Nephron (organoid): ENCODE data around the gene VCX.
"Not testable (repeated sequence)": the region's sequence is repeated elsewhere in the genome, so short reads cannot be mapped to it uniquely, and the experiment has no call there.

Source experiments
- H3K27ac Mint-ChIP-seq, 3 experiments: 2 replicates each; pipeline ENCODE4 v1.8.0; 2020; ENCODE audit warnings: mixed read lengths in 3 of 3, mild to moderate bottlenecking in 2 of 3, moderate library complexity in 1 of 3
- H3K27me3 Mint-ChIP-seq: 2 replicates; pipeline ENCODE4 v1.8.0; 2021; ENCODE audit warnings: low read depth, mild to moderate bottlenecking, moderate library complexity, mixed read lengths
- H3K36me3 Mint-ChIP-seq: 2 replicates; pipeline ENCODE4 v1.8.0; 2020; ENCODE audit warnings: low read depth, mixed read lengths
- H3K4me1 Mint-ChIP-seq: 2 replicates; pipeline ENCODE4 v1.8.0; 2020; ENCODE audit warnings: mixed read lengths
- H3K4me3 Mint-ChIP-seq, 3 experiments: 2 replicates each; pipeline ENCODE4 v1.8.0; 2020; ENCODE audit warnings: mild to moderate bottlenecking in 3 of 3, mixed read lengths in 3 of 3, moderate library complexity in 2 of 3
- H3K9me3 Mint-ChIP-seq: 2 replicates; pipeline ENCODE4 v1.8.0; 2020; ENCODE audit warnings: mixed read lengths
- CTCF ChIP-seq, 3 experiments: fragments of 200-600 bp; sonication (generic); IDR thresholded peaks; one replicate each; pipeline ENCODE4 v1.5.0; 2021; ENCODE audit warnings: antibody characterized with exemption in 3 of 3; ENCODE audit not compliant: unreplicated experiment in 3 of 3

The VCX gene

DNA sequence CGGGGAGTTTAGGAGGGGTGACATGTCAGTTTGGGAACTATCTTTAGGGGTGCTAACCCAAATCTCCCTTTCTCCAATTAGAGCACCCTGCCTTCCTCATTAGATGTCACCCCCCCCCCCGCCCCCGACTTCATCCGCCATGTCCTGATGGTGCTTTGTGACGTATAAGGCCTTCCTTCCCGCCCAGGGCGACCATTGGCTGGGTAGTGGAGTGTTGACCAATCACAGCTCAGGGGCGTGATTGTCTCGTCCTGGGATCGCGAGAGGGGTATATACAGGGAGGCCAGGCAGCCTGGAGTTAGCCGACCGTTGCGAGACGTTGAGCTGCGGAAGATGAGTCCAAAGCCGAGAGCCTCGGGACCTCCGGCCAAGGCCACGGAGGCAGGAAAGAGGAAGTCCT lies at the start of gene VCX:
Gene VCX (plus strand): TSS at position 301 of the 400 bp plus-strand sequence. CDS start 33 bp downstream, at position 334.
- not testable (repeated sequence) for H3K4me1 Mint-ChIP-seq, H3K36me3 Mint-ChIP-seq, H3K9me3 Mint-ChIP-seq, H3K27me3 Mint-ChIP-seq, H3K27ac Mint-ChIP-seq, H3K4me3 Mint-ChIP-seq

- H3K27ac Mint-ChIP-seq: no peak overlapping the region
- no peaks in the 10 kb centered on the region for H3K27me3 Mint-ChIP-seq
- H3K9me3 Mint-ChIP-seq: no peaks in the 10 kb centered on the region
- no peaks in the 10 kb centered on the region for H3K36me3 Mint-ChIP-seq
- no peak for TF ChIP-seq CTCF (IDR thresholded peaks at IDR 0.05; ENCODE audit: unreplicated experiment in 3 of 3)
- H3K4me1 Mint-ChIP-seq: peaks cover 4% of the 10 kb centered on the region
- H3K4me3 Mint-ChIP-seq: no peak overlapping the region
These were observed 44.6 kb upstream of the VCX start for GRCh38 chrX:7798327-7798726.

GRCh38 chrX:7801711-7802110 lies 41.3 kb upstream of the VCX start:
- Mint-ChIP-seq H3K9me3 (no peaks in the 10 kb centered on the region), H3K27me3 (no peaks in the 10 kb centered on the region), H3K4me3 (no peak overlapping the region), H3K36me3 (no peaks in the 10 kb centered on the region), H3K4me1 (peaks cover 4% of the 10 kb centered on the region), H3K27ac (no peak overlapping the region)
- TF ChIP-seq CTCF (IDR thresholded peaks at IDR 0.05; ENCODE audit: unreplicated experiment in 3 of 3): no peak

DNA sequence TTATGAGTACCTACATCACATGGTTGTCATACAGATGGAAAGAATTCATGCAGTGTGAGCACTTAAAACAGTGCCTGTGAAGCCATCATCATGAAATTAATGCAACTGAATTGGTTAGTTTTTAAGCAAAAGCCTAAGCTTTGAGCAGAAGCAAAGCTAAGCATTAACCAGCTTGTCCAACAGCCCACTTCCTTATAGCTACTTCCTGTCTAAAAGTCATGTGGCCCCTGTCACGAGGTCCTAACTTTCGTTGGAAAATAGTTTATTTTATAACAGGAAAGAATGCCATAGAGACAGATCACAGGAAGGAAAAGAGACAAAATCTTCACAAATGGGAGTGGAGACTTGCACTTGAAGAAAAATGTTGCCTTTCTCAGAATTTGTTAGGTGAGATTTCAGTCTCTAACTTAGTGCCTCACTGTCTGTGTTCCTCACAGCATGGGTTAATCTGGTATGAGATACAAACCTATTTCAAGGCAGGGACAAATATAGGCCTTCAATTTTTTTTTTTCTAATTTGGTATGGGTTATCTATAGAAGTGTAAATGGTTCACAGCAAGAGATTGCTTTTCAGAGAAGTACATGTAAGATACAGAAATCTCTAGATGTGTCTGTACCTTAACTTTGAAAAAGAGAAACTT lies 27.7 kb upstream of the VCX start:
- no peak overlapping the region for H3K4me3 Mint-ChIP-seq
- no peaks in the 10 kb centered on the region for H3K4me1 Mint-ChIP-seq
- no peaks in the 10 kb centered on the region for H3K9me3 Mint-ChIP-seq
- no peak overlapping the region for H3K27ac Mint-ChIP-seq
- H3K36me3 Mint-ChIP-seq: no peaks in the 10 kb centered on the region
- no peak for TF ChIP-seq CTCF (IDR thresholded peaks at IDR 0.05; ENCODE audit: unreplicated experiment in 3 of 3)
- no peaks in the 10 kb centered on the region for H3K27me3 Mint-ChIP-seq

- Mint-ChIP-seq H3K4me1 (no peaks in the 10 kb centered on the region), H3K4me3 (no peak overlapping the region), H3K27me3 (peaks cover 4% of the 10 kb centered on the region), H3K9me3 (no peaks in the 10 kb centered on the region), H3K27ac (no peak overlapping the region), H3K36me3 (no peaks in the 10 kb centered on the region)
- no peak for TF ChIP-seq CTCF (IDR thresholded peaks at IDR 0.05; ENCODE audit: unreplicated experiment in 3 of 3)
These were observed 14.4 kb upstream of the VCX start for GRCh38 chrX:7828594-7828993.

DNA sequence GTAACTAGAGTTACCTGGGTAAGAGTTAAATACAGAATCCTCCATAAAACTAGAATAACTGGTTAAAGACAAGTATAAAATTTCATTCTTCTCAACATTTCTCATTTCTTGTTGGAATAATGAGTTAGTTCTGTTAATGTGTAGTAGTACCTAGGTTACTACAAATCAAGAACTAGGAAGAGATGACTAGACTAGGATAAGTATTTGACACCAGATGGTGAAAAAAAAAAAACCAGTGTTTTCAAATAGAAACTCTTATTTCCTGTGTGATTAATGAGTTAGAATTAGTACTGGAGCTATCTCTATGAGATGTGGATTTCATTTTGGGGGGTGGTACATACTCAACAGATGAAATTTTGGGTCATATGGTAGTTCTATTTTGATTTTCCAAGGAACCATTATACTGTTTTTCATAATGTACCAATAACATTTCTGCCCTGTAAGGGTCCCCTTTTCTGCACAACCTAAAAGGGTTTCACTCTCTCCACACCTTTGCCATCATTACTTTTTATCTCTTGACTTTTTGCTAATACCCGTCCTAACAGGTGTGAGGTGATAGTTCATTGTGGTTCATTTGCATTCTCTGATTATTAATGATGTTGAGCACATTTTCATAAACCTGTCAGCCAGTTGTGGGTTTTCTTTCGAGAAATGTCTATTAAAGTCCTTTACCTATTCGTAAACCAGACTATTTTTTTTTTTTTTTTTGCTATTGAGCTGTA lies 1.7 kb upstream of the VCX start:
- TF ChIP-seq CTCF (IDR thresholded peaks at IDR 0.05; ENCODE audit: unreplicated experiment in 3 of 3): no peak
- Mint-ChIP-seq H3K36me3 (no peaks in the 10 kb centered on the region), H3K9me3 (peaks cover 3% of the 10 kb centered on the region), H3K27ac (no peak overlapping the region), H3K4me1 (peaks cover 13% of the 10 kb centered on the region), H3K4me3 (no peak overlapping the region), H3K27me3 (no peaks in the 10 kb centered on the region)
